ENCODE results near the gene SMIM22. TPM values are rescaled to one million over a fixed set of nuclear protein-coding genes. Genes with fewer than 3 reads are reported as not detected.

Gene SMIM22
- total and polyA plus RNA-seq, 9 donors = 1.5 to 30.9 (median 7.8) TPM; not detected in 5

- no peak for DNase-seq
- no peaks in the 10 kb centered on the region for H3K9me3 ChIP-seq
- H3K4me1 ChIP-seq (ENCODE audit: insufficient read depth) = no peaks in the 10 kb centered on the region
- TF ChIP-seq EP300 (IDR thresholded peaks at IDR 0.05) = no peak
- TF ChIP-seq, protein P1, sequence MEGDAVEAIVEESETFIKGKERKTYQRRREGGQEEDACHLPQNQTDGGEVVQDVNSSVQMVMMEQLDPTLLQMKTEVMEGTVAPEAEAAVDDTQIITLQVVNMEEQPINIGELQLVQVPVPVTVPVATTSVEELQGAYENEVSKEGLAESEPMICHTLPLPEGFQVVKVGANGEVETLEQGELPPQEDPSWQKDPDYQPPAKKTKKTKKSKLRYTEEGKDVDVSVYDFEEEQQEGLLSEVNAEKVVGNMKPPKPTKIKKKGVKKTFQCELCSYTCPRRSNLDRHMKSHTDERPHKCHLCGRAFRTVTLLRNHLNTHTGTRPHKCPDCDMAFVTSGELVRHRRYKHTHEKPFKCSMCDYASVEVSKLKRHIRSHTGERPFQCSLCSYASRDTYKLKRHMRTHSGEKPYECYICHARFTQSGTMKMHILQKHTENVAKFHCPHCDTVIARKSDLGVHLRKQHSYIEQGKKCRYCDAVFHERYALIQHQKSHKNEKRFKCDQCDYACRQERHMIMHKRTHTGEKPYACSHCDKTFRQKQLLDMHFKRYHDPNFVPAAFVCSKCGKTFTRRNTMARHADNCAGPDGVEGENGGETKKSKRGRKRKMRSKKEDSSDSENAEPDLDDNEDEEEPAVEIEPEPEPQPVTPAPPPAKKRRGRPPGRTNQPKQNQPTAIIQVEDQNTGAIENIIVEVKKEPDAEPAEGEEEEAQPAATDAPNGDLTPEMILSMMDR (IDR thresholded peaks at IDR 0.05) = no peak
- no peak for TF ChIP-seq POLR2A (IDR thresholded peaks at IDR 0.05)
- WGBS, 3 donors = 89 to 93% (median 90%) methylated on average over 30 of the region's 30 CpGs
- H3K27me3 ChIP-seq = no peaks in the 10 kb centered on the region
- H3K27ac ChIP-seq = no peak overlapping the region
- H3K4me3 ChIP-seq = no peak overlapping the region
- no peaks in the 10 kb centered on the region for H3K36me3 ChIP-seq
- intact Hi-C loops (cut with DNase I) = no loop called here
These were observed 831 bp downstream of the SMIM22 start for GRCh38 chr16:4795828-4796572.

GRCh38 chr16:4796982-4797804, 2.0 kb downstream of the SMIM22 start:
- no peaks in the 10 kb centered on the region for H3K36me3 ChIP-seq
- no peak for DNase-seq
- no peaks in the 10 kb centered on the region for H3K9me3 ChIP-seq
- H3K27me3 ChIP-seq = no peaks in the 10 kb centered on the region
- H3K4me3 ChIP-seq = no peak overlapping the region
- peaks cover 7% of the 10 kb centered on the region for H3K4me1 ChIP-seq (ENCODE audit: insufficient read depth)
- WGBS, 3 donors = 77 to 83% (median 79%) methylated on average over 21 of the region's 21 CpGs
- no peak for TF ChIP-seq POLR2A (IDR thresholded peaks at IDR 0.05)
- intact Hi-C loops (cut with DNase I) = no loop called here
- H3K27ac ChIP-seq = no peak overlapping the region

- H3K9me3 ChIP-seq = no peaks in the 10 kb centered on the region
- intact Hi-C loops (cut with DNase I) = no loop called here
- WGBS, 3 donors = 90 to 92% (median 91%) methylated on average over 16 to 22 of the region's 22 CpGs
- H3K36me3 ChIP-seq = no peaks in the 10 kb centered on the region
- H3K4me3 ChIP-seq = no peak overlapping the region
- H3K4me1 ChIP-seq (ENCODE audit: insufficient read depth) = peaks cover 7% of the 10 kb centered on the region
- TF ChIP-seq POLR2A (IDR thresholded peaks at IDR 0.05) (no peak), EP300 (IDR thresholded peaks at IDR 0.05) (no peak)
- TF ChIP-seq, protein P1 (IDR thresholded peaks at IDR 0.05) = no peak
- no peak for DNase-seq
- no peaks in the 10 kb centered on the region for H3K27me3 ChIP-seq
- no peak overlapping the region for H3K27ac ChIP-seq
These were observed 2.7 kb downstream of the SMIM22 start for GRCh38 chr16:4797805-4798252.

- Histone ChIP-seq H3K27me3 (no peaks in the 10 kb centered on the region), H3K4me1 (ENCODE audit: insufficient read depth) (peaks cover 7% of the 10 kb centered on the region), H3K36me3 (no peaks in the 10 kb centered on the region), H3K27ac (no peak overlapping the region), H3K9me3 (no peaks in the 10 kb centered on the region), H3K4me3 (no peak overlapping the region)
- WGBS, 3 donors = 87 to 93% (median 91%) methylated on average over 16 of the region's 16 CpGs
- DNase-seq = no peak
- TF ChIP-seq, protein P1 (IDR thresholded peaks at IDR 0.05) = no peak
- TF ChIP-seq POLR2A (IDR thresholded peaks at IDR 0.05) (no peak), EP300 (IDR thresholded peaks at IDR 0.05) (no peak)
- intact Hi-C loops (cut with DNase I) = no loop called here
These were observed 3.3 kb downstream of the SMIM22 start for GRCh38 chr16:4798456-4798855.
